ENCODE results near the gene CNR2.
"Not testable (repeated sequence)": the region's sequence is repeated elsewhere in the genome, so short reads cannot be mapped to it uniquely, and the experiment has no call there.

Gene CNR2

DNA sequence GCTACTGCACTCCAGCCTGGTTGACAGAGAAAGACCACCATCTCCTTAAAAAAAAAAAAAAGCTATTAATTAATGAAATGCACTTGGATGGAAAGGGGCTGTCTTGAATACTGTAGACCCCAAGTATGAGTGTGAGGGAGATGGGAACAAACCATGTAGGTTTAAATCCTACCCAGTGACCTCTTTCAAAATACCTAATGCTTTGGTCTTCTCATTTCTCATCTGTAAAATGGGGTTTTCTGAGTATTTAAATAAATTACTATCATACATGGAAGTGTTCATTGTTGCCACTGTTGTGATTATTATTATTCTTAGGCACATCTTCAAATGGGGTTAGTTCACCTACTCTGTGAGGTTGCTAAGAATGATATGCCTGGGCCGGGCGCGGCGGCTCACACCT is 27.9 kb downstream of the CNR2 start:
- no peak for DNase-seq (ENCODE audit: low spot score)

DNA sequence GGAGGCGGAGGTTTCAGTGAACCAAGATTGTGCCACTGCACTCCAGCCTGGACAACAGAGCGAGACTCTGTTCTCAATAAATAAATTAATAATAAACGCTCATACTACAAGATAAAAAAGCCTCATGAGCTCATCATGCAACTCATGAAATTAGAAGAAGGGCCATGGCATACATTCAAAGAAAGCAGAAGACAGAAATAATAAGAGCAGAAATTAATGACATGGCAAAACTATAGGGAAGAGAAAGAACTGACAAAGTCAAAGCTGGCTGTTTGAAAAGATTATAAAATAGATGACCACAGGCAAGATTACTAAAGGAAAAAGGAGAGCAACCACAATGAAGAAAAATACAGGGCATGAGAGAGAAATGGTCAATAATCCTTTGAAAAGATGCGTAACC is 30.4 kb downstream of the CNR2 start:
- DNase-seq (ENCODE audit: low spot score): no peak

DNA sequence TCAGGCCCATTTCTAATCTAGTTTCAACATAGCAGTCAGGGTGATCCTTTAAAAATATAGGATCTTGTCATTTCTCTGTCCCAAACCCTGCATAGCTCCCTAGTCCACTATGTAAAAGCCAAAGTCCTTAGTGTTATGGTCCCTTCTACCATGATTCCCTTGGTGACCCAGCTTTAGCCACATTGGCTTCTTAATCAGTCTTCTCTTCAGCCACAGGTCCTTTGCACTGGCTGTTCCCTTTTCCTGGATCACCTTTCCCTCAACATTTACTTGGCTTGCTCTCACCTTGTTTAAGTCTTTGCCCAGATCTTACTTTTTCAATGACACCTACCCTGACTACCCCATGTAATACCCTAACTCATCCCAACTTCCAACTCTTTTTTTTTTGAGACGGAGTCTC is 33.4 kb downstream of the CNR2 start:
- DNase-seq (ENCODE audit: low spot score): no peak

DNA sequence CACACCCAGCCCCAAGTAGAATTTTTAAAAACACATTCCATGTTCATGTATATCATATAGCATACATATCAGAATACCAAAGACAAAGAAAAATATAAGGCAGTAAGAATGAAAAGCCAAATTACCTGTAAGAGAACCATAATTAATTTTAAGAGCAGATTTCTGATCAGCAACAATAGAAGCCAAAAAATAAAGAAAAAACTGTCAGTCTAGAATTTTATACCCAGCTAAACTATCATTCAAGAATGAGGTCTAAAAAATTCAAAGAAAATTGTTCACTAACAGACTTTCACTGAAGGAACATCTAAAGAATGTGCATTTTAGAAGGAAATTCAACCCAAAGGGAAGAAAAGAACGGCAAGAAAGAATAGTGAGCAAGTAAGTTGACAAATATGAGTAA is 34.5 kb downstream of the CNR2 start:
- DNase-seq (ENCODE audit: low spot score): no peak

DNA sequence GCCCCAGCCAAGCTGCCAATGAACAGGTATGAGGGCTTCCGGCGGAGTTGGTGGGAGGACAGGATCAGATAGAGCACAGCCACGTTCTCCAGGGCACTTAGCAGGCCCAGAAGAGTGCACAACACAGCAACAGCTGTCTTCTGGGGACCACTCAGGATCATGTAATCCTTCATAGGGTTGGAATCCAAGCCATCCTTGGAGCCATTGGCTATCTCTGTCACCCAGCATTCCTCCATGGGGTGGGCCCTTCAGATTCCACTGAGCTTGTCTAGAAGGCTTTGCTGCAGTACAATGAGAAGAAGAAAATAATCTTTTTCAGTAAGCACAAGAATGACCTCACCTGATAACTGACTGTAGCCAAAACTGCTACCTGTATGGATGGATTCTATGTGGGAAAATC is 37.8 kb downstream of the CNR2 start:
- DNase-seq (ENCODE audit: low spot score): no peak

DNA sequence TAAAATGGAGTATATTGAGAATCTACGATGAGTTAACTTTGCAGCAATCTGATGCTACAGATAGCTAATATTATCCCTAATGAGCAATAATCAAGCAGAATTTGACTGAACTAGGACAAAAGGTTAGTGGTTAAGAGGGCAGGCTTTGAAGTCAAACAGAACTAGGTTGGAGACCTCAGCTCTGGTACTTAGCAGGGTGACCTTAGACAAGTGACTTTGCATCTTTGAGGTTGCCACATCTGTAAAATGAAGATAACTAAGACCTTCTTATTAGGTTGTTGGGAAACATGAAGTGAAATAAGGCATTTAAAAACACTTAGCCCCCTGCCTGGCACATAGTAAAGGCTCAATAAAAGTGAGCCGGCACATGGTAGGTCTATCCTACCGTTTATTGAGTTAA is 40.7 kb downstream of the CNR2 start:
- no peak for DNase-seq (ENCODE audit: low spot score)

DNA sequence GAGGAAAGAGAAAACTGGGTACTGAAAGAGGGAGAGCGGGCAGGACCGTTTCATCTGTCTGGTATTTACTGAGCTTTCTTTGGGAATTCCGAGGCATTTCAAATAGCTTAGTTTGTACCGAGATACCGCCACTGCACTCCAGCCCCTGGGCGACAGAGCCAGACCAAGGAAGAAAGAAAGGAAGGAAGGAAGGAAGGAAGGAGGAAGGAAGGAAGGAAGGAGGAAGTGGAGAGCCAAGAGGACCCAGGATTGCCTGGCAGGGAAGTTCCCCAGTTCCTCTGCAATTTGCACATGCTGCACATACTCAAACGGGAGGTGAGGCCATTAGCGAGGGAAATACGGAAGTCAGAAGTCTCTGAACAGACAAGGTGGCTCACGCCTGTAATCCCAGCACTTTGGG is 44.1 kb downstream of the CNR2 start:
- no peak for DNase-seq (ENCODE audit: low spot score)

DNA sequence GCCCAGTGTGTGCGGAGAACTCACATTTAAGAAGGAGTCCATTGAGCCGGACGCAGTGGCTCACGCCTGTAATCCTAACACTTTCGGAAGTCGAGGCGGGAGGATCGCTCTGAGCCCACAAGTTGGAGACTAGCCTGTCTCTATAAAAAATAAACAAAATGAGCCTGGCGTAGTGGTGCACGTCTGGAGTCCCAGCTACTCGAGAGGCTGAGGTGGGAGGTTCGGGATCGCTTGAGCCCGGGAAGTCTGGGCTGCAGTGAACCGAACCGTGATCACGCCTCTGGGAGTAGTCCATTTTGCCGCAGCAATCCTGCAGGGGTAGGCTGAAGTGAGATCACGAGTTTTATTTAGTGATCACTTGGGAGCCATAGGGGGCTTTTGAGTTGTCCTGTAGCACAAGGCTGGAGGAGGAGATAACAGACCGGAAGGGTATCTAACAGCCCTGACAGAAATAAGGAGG is 44.6 kb downstream of the CNR2 start:
- no peak for DNase-seq (ENCODE audit: low spot score)

DNA sequence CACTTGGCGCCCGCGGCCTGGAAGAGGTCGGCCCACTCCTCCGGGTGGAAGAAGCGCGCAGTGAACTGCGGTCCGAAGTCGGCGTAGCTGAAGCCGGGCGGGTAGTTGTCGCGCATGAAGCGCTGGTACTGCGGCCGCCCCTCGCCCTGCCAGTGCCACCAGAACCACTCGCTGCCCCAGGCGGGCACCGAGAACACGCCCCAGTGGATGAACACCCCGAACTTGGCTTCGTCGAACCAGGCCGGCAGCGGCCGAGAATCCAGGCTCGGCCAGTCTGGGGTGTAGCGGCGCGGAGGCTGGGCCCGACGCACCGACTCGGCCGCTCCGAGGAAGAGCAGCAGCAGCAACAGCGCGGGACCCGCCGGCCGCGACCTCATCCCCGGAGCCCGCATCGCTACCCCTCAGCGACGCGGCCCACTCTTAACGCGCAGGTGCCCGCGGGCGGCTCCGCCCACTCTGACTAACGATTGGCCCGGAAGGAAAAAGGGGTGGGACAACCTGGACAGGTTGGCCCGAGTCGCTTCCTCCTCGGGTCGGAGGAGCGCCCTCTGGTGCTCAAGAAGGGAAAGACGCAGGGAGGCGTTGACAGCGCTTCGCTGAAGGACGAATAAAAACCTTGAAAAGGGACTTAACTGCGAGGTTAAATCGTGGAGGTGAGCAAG is 45.1 kb downstream of the CNR2 start, which contains the start of gene FUCA1:
Gene FUCA1, minus strand, starts transcription at position 396 of the 662 bp plus-strand sequence. Its CDS starts 4 bp downstream, at position 392.
- peak; percentile 98 for DNase-seq (ENCODE audit: low spot score)

DNA sequence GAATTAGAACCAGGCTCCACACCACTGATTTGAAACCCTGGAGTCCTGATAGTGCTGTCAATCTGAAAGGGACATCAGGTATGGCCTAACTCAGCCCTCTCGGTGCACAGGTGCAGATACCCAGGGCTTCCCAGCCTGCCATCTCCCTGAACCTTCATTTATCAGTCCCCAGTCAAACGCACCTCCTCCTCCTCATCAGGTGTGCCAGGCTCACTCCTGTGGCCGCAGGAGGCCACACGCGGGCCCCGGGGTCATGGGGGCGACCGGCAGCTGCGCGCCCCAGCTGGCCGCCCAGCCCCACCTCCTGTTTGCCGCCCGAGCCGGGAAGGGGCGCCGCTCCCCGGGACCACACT is 45.6 kb downstream of the CNR2 start:
- DNase-seq (ENCODE audit: low spot score): no peak

DNA sequence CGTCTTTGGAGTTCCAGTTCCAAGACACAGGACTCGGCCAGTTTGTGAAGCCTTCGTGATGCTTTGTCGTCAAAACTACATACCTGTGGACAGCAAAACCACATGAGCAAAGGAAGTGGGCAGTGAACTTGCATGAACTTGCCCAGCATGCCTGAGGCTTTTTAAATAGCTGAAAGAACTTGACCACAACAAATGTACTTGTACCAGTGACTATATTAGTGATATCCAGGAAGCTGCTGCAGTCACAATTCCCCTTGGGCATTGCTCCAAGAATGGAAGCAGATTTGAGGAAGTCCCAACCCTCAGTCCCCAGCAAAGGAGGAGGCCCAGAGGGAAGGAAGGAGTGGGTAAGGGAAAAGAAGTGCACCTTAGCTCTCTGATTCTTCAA is 47.6 kb downstream of the CNR2 start:
- no peak for DNase-seq (ENCODE audit: low spot score)

DNA sequence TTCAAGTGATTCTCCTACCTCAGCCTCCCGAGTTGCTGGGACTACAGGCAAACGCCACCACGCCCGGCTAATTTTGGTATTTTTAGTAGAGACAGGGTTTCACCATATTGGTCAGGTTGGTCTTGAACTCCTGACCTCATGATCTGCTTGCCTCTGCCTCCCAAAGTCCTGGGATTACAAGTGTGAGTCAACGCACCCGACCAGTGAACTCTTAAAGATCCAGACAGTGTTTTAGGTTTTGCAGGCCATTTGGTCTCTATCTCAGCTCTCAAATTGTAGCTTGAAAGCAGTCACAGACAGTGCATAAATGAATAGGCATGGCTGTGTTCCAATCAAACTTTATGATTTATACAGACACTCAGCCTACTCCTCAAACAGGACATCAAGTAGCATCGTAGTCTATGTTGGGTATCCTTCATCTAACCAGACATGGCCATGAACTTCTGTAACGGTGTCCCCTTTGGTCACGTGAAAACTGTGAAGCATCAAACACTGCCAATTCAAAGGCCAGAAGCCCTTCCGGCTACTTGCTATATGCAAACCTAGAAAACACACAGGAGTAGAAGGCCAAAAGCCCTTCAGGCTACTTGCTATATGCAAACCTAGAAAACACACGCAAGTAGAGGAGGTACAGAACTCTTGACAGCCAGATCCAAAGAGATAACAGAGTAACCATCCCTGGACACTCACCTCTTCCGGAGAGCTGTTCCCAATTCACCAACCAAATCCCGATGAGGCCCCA is 48.2 kb downstream of the CNR2 start:
- no peak for DNase-seq (ENCODE audit: low spot score)

DNA sequence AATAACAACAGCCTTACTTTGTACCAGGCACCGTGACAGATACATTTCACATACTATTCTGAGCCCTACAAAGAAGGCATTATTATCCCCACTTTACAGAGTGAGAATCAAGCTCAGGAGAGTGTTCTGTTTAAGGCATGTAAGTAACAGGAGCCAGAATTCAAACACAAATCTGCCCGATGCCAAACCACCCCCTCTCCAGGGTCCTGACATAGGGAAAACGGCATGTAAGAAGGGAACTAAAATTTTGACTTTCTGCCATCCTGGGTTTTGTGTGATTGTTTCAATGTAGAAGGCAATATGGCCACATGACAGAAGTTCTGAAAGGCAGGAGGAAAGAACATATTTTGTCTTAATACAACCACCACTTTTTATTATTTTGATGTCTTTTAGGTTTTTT is 50.5 kb downstream of the CNR2 start:
- DNase-seq (ENCODE audit: low spot score): no peak

DNA sequence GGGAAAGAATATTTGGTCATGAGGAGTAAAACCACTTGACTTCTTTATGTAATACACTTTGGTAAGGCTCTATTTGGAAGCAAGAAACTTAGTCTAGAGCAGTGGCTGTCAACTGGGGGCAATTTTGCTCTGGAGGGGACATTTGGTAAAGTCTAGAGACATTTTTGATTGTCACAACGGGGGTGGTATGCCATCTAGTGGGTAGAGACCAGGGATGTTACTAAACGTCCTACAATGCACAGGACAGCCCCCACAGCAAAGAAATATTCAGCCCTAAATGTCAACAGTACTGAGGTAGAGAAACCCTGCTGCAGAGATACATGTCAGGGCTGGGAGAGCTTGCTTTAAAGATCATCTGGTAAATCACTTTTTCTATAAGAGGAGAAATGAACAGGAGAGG is 58.6 kb downstream of the CNR2 start:
- peak; percentile 18 for DNase-seq (ENCODE audit: low spot score)

DNA sequence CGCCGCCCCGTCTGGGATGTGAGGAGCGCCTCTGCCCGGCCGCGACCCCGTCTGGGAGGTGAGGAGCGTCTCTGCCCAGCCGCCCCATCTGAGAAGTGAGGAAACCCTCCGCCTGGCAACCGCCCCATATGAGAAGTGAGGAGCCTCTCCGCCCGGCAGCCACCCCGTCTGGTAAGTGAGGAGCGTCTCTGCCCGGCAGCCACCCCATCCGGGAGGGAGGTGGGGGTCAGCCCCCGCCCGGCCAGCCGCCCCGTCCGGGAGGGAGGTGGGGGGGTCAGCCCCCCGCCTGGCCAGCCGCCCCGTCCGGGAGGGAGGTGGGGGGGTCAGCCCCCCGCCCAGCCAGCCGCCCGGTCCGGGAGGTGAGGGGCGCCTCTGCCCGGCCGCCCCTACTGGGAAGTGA is 60.0 kb downstream of the CNR2 start:
- DNase-seq (ENCODE audit: low spot score): not testable (repeated sequence)

DNA sequence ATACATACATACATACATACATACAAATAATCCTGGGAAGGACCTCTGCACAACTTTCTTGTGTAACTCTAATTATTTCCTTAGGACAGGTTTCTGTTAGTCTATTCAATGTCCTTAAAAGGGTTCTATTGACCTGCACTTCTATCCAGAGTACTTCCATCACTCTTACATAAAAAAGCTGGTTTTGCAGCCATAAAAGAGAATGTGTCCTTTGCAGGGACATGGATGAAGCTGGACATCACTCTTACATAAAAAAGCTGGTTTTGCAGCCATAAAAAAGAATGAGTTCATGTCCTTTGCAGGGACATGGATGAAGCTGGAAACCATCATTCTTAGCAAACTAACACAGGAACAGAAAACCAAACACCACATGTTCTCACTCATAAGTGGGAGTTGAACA is 61.8 kb downstream of the CNR2 start:
- DNase-seq (ENCODE audit: low spot score): not testable (repeated sequence)

DNA sequence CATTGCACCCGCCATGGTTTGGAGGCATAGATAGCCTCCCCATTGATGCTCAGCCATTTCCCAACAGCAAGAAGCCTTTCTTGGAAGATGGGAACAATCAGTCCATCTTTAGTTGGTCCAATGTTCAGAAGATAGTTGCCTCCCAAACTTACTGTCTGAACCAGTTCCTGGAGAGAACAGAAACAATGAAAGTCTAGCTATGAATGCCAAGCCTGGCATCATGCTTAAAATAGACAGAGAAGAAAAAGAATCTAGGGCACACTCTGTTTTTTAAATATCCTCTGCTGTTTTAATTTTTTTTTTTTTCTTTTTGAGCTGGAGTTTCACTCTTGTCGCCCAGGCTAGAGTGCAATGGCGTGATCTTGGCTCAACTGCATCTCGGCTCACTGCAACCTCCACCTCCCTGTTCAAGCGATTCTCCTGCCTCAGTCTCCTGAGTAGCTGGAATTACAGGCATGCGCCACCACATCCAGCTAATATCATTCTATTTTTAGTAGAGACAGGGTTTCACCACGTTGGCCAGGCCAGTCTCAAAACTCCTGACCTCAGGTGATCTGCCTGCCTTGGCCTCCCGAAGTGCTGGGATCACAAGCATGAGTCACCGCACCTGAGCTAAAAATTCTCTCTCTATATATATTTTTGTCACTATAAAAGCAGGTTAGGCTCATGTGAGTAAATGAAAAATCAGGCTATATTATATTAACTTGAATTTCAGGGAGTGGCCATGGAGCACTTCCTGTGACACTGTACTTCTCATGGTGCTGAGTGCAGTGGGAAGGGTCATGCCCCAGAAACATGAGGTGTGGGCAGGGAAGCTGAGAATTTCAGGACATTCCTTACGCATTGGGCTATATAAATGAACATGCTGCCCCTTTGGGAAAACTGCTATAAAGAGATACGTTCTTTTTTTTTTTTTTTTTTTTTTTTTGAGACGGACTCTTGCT is 64.2 kb downstream of the CNR2 start:
- no peak for DNase-seq (ENCODE audit: low spot score)

DNA sequence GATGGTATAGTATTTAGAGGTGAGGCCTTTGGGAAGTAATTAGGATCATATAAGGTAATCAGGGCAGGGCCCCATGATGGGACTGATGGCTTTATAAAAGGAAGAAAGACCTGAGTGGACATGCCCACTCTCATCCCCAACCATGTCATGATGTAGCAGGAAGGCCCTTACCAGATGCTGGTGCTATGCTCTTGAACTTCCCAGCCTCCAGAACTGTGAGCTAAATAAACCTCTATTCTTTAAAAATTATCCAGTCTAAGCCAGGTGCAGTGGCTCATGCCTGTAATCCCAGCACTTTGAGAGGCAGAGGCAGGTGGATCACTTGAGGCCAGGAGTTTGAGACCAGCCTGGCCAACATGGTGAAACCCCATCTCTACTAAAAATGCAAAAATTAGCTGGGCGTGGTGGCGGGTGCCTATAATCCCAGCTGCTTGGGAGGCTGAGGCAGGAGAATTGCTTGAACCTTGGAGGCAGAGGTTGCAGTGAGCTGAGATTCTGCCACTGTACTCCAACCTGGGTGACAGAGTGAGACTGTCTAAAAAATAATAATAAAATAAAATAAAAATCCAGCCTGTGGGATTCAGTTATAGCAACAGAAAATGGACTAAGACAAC is 65.6 kb downstream of the CNR2 start:
- not testable (repeated sequence) for DNase-seq (ENCODE audit: low spot score)

DNA sequence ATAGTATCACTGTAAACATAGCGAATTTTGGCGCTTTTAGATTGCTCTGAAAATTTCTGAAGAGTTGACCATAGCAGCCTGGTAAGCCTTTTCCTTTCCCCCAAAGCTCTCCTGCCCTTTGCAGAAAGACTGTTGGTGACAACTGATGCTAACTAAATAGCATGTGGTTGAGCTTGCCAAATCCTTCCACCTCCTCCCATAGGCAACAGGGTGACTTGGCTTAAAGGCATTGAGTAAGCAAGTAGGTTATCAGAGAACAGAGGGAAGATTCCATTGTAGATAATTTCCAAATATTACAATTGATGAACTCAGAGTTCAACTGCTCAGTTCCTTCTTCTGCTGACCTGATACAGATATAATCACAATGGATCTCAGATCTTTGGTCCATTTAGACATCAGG is 68.0 kb downstream of the CNR2 start:
- no peak for DNase-seq (ENCODE audit: low spot score)

DNA sequence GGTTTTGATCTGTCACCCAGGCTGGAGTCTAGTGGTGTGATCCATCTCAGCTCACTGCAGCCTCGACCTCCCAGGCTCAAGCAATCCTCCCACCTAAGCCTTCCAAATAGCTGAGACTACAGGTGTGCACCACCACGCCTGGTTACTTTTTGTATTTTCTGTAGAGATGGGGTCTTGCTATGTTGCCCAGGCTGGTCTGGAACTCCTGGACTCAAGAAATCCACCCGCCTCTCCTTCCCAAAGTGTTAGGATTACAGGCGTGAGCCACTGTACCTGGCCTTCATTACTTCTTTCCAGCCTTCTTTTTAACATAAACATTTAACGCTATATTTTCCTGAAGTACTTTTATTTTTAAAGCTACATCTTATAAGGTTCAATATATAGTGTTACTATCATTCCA is 69.5 kb downstream of the CNR2 start:
- DNase-seq (ENCODE audit: low spot score): no peak

DNA sequence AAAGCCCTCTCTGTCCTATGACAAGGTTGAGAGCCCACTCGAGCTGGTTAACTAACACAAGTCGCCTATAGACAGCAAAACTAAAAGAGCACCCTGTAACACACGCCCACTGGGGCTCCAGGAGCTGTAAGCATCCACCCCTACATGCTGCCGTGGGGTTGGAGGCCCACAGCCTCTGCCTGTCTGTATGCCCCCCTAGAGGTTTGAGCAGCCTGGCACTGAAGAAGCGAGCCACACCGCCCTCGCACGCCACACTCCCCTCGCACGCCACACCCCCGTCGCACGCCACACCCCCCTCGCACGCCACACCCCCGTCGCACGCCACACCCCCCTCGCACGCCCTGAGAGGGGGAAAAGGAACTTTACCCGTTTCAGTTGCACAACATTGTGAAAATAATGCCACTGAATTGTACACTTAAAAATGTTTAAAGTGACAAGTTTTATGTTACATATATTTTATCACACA is 74.7 kb downstream of the CNR2 start:
- DNase-seq (ENCODE audit: low spot score): peak; percentile 74

DNA sequence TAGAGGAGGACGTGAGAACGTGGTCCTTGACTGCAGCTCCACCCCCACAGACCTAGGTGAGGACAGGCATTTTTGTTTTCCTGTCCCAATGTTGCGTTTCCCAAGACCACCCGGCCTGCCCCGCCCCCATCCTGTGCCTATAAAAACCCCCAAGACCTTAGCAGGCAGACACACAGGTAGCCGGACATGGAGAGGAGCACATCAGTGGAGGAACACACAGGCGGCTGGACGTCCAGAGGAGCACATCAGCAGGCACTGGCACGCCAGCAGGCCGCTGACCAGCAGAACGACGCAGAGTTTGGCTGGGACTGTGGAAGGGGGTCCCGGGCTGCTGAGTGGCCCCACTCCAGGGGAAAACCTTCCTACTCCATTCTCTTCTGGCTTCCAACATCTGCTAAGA is 75.3 kb downstream of the CNR2 start:
- no peak for DNase-seq (ENCODE audit: low spot score)
